DMS79 treated with DMSO at 0.1 percent for 48 hours (cell line): Measurements from ENCODE around the gene EGF.
"Not testable (repeated sequence)": the region's sequence is repeated elsewhere in the genome, so short reads cannot be mapped to it uniquely, and the experiment has no call there.

Experiments
- DNase-seq: peaks from one replicate; lab custom pipeline; 2025; lab: John Stamatoyannopoulos, UW

The EGF gene

GRCh38 chr4:109914322-109914721 is 1.6 kb downstream of the EGF start:
- no peak for DNase-seq

GRCh38 chr4:109915385-109916026 is 2.8 kb downstream of the EGF start:
- DNase-seq = no peak

GRCh38 chr4:109916027-109916409 is 3.3 kb downstream of the EGF start:
- no peak for DNase-seq

- DNase-seq = no peak
Measured at GRCh38 chr4:109921384-109921808, 8.7 kb downstream of the EGF start.

GRCh38 chr4:109925396-109925795 is 12.7 kb downstream of the EGF start:
- no peak for DNase-seq

- no peak for DNase-seq
Measured at GRCh38 chr4:109928327-109929045, 15.8 kb downstream of the EGF start.

- no peak for DNase-seq
Measured at GRCh38 chr4:109930464-109930863, 17.8 kb downstream of the EGF start.

GRCh38 chr4:109930872-109931271 is 18.2 kb downstream of the EGF start:
- no peak for DNase-seq

- DNase-seq = no peak
Measured at GRCh38 chr4:109931318-109931717, 18.6 kb downstream of the EGF start.

GRCh38 chr4:109937352-109937751 is 24.7 kb downstream of the EGF start:
- not testable (repeated sequence) for DNase-seq

GRCh38 chr4:109939190-109939589 is 26.5 kb downstream of the EGF start:
- DNase-seq = no peak

GRCh38 chr4:109942292-109942926 is 29.7 kb downstream of the EGF start:
- DNase-seq = no peak

GRCh38 chr4:109943745-109944144 is 31.1 kb downstream of the EGF start:
- DNase-seq = no peak

- no peak for DNase-seq
Measured at GRCh38 chr4:109944591-109944990, 31.9 kb downstream of the EGF start.

- DNase-seq = no peak
Measured at GRCh38 chr4:109945056-109945455, 32.4 kb downstream of the EGF start.

GRCh38 chr4:109946120-109946519 is 33.4 kb downstream of the EGF start:
- DNase-seq = no peak

- no peak for DNase-seq
Measured at GRCh38 chr4:109947457-109947856, 34.8 kb downstream of the EGF start.

GRCh38 chr4:109947918-109948317 is 35.2 kb downstream of the EGF start:
- DNase-seq = no peak

GRCh38 chr4:109949099-109949718 is 36.5 kb downstream of the EGF start:
- DNase-seq = not testable (repeated sequence)

- no peak for DNase-seq
Measured at GRCh38 chr4:109952612-109953011, 39.9 kb downstream of the EGF start.

GRCh38 chr4:109953556-109953955 is 40.9 kb downstream of the EGF start:
- no peak for DNase-seq

GRCh38 chr4:109955146-109955545 is 42.5 kb downstream of the EGF start:
- no peak for DNase-seq

- DNase-seq = no peak
Measured at GRCh38 chr4:109957227-109957626, 44.5 kb downstream of the EGF start.
